Astrocyte (in vitro differentiated cells and primary cell): ENCODE measurements around the gene ZCWPW1. TPM values are rescaled to one million over a fixed set of nuclear protein-coding genes. Genes with fewer than 3 reads are reported as not detected.

Experiments
- DNase-seq: peaks from one replicate; pipeline ENCODE4 v3.0.0-alpha.2; 2010; ENCODE audit warnings: low read depth
- FAIRE-seq: peaks from 2 replicates; lab custom pipeline; 2011; peaks lifted over from hg19 to GRCh38; lab: Jason Lieb, UNC
- H2AFZ ChIP-seq: 2 replicates; pipeline ENCODE4 v1.6.0; 2012; ENCODE audit warnings: low read depth, low read length, inconsistent platforms
- H3K27ac ChIP-seq: 2 replicates; pipeline ENCODE4 v1.5.1; 2011; ENCODE audit warnings: low read depth, low read length, inconsistent platforms
- H3K27me3 ChIP-seq: 2 replicates; pipeline ENCODE4 v1.6.0; 2011; ENCODE audit warnings: low read length, inconsistent platforms; ENCODE audit not compliant: insufficient read depth
- H3K36me3 ChIP-seq: 2 replicates; pipeline ENCODE4 v1.5.1; 2011; ENCODE audit warnings: low read length, inconsistent platforms; ENCODE audit not compliant: insufficient read depth
- H3K4me1 ChIP-seq: 2 replicates; pipeline ENCODE4 v1.5.1; 2011; ENCODE audit warnings: low read length, inconsistent platforms; ENCODE audit not compliant: insufficient read depth
- H3K4me2 ChIP-seq: 2 replicates; pipeline ENCODE4 v1.6.0; 2012; ENCODE audit warnings: low read length, inconsistent platforms
- H3K4me3 ChIP-seq: 2 replicates; pipeline ENCODE4 v1.5.1; 2011; ENCODE audit warnings: low read depth, mild to moderate bottlenecking, low read length, inconsistent platforms; ENCODE audit not compliant: insufficient read depth
- H3K79me2 ChIP-seq: 2 replicates; pipeline ENCODE4 v1.6.0; 2012; ENCODE audit warnings: mild to moderate bottlenecking, low read length, inconsistent platforms; ENCODE audit not compliant: insufficient read depth
- H3K9ac ChIP-seq: 2 replicates; pipeline ENCODE4 v1.6.0; 2012; ENCODE audit warnings: mild to moderate bottlenecking, low read length, inconsistent platforms
- H3K9me3 ChIP-seq: 2 replicates; pipeline ENCODE4 v1.5.1; 2012; ENCODE audit warnings: low read depth, mild to moderate bottlenecking, low read length, inconsistent platforms; ENCODE audit not compliant: insufficient read depth
- H4K20me1 ChIP-seq: 2 replicates; pipeline ENCODE4 v1.6.0; 2012; ENCODE audit warnings: low read length, inconsistent platforms; ENCODE audit not compliant: insufficient read depth
- H3K27ac Mint-ChIP-seq: one replicate; pipeline ENCODE4 v1.8.0; 2021; ENCODE audit warnings: mild to moderate bottlenecking, mixed read lengths; ENCODE audit not compliant: unreplicated experiment
- H3K27me3 Mint-ChIP-seq: one replicate; pipeline ENCODE4 v1.8.0; 2021; ENCODE audit warnings: low read depth, mixed read lengths; ENCODE audit not compliant: unreplicated experiment
- H3K36me3 Mint-ChIP-seq: one replicate; pipeline ENCODE4 v1.8.0; 2021; ENCODE audit warnings: low read depth, mixed read lengths; ENCODE audit not compliant: unreplicated experiment
- H3K4me1 Mint-ChIP-seq: one replicate; pipeline ENCODE4 v1.8.0; 2021; ENCODE audit warnings: low read depth, mixed read lengths; ENCODE audit not compliant: unreplicated experiment
- H3K4me3 Mint-ChIP-seq: one replicate; pipeline ENCODE4 v1.8.0; 2021; ENCODE audit warnings: mild to moderate bottlenecking, moderate library complexity, mixed read lengths; ENCODE audit not compliant: unreplicated experiment
- H3K9me3 Mint-ChIP-seq: one replicate; pipeline ENCODE4 v1.8.0; 2021; ENCODE audit warnings: mild to moderate bottlenecking, mixed read lengths; ENCODE audit not compliant: unreplicated experiment
- CTCF ChIP-seq: IDR thresholded peaks from 2 replicates; pipeline ENCODE4 v1.5.1; 2011; ENCODE audit warnings: low read depth, mild to moderate bottlenecking, inconsistent platforms, low read length, moderate library complexity; ENCODE audit not compliant: insufficient read depth
- EZH2 ChIP-seq: IDR thresholded peaks from 2 replicates; pipeline ENCODE4 v1.6.1; 2012; ENCODE audit warnings: mild to moderate bottlenecking, low read length, inconsistent platforms; ENCODE audit not compliant: insufficient read depth
- total RNA-seq: library from RNA; stranded (reverse); gene quantifications from 2 replicates; pipeline ENCODE4 v1.2.1, GENCODE V29; 2021

Gene ZCWPW1
- total RNA-seq, 1 donor from 2014 or later, result 2.6 TPM

- Histone ChIP-seq H3K4me2 (peak overlapping the region; percentile 18), H3K9me3 (no peaks in the 10 kb centered on the region), H4K20me1 (peaks cover 65% of the 10 kb centered on the region), H3K4me3 (no peak overlapping the region), H3K27me3 (no peaks in the 10 kb centered on the region), H3K27ac (no peak overlapping the region), H3K9ac (no peak overlapping the region), H2AFZ (no peak overlapping the region), H3K79me2 (peaks cover 24% of the 10 kb centered on the region), H3K4me1 (peaks cover 11% of the 10 kb centered on the region), H3K36me3 (no peaks in the 10 kb centered on the region)
- Mint-ChIP-seq H3K36me3 (peaks cover 7% of the 10 kb centered on the region), H3K4me1 (peaks cover 16% of the 10 kb centered on the region), H3K9me3 (no peaks in the 10 kb centered on the region), H3K27me3 (no peaks in the 10 kb centered on the region), H3K27ac (no peak overlapping the region), H3K4me3 (no peak overlapping the region)
- FAIRE-seq, result no peak
- DNase-seq, result no peak
- no peak for TF ChIP-seq CTCF
- no peak for TF ChIP-seq EZH2
Observed at GRCh38 chr7:100472121-100472851, 43.8 kb upstream of the ZCWPW1 start.

DNA sequence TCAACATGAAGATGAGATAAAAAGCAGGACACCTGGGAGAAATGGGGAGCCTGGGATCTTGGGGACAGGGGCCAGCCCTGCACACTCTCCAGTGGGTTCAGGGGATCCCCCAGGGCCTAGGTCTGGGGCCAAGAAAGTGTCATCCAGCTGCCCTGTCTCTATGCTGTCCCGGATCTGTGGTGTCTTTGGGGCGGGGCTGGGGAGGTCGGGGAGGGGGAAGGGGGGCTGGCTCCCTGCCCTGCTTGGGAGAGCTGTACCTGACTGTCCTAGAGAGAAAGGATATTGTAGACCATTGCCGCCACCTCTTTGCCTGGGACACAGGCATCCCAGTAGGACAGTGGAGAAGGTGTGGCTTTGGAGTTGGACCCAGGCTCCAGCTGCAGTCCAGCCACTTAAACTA is 42.5 kb upstream of the ZCWPW1 start:
- TF ChIP-seq CTCF (no peak), EZH2 (no peak)
- Histone ChIP-seq H3K9ac (no peak overlapping the region), H3K36me3 (no peaks in the 10 kb centered on the region), H3K27me3 (no peaks in the 10 kb centered on the region), H3K4me1 (no peaks in the 10 kb centered on the region), H3K4me2 (no peak overlapping the region), H3K9me3 (no peaks in the 10 kb centered on the region), H3K4me3 (no peak overlapping the region), H4K20me1 (peaks cover 56% of the 10 kb centered on the region), H2AFZ (no peak overlapping the region), H3K27ac (no peak overlapping the region), H3K79me2 (peaks cover 11% of the 10 kb centered on the region)
- Mint-ChIP-seq H3K4me3 (no peak overlapping the region), H3K9me3 (no peaks in the 10 kb centered on the region), H3K4me1 (peaks cover 9% of the 10 kb centered on the region), H3K27ac (no peak overlapping the region), H3K27me3 (no peaks in the 10 kb centered on the region), H3K36me3 (peaks cover 7% of the 10 kb centered on the region)
- DNase-seq (no peak), FAIRE-seq (no peak)
